Natural killer cell (primary cell): ENCODE measurements around the gene ATG10. TPM values are rescaled to one million over a fixed set of nuclear protein-coding genes. Genes with fewer than 3 reads are reported as not detected.
"Not testable (repeated sequence)": the region's sequence is repeated elsewhere in the genome, so short reads cannot be mapped to it uniquely, and the experiment has no call there.

Source experiments
- ATAC-seq, 3 donors: fragments of 150-1000 bp in 2 of 3; fragments of 200-7000 bp in 1 of 3; cut with Tn5 transposase; 1 replicate in 1 of 3; 2 replicates in 2 of 3; pipeline ENCODE4 v1.10.0; 2021; ENCODE audit warnings: mild to moderate bottlenecking in 2 of 3, moderate library complexity in 2 of 3
- DNase-seq, 2 donors: peaks; one replicate each; pipeline versions ENCODE4 v3.0.0 to v3.0.0-alpha.2; 2013 to 2021; ENCODE audit warnings: mixed read lengths in 1 of 2
- H3K27ac ChIP-seq: one replicate; pipeline ENCODE4 v1.5.1; 2013; ENCODE audit warnings: mild to moderate bottlenecking, low read length
- H3K27me3 ChIP-seq: one replicate; pipeline ENCODE4 v1.6.1; 2013; ENCODE audit warnings: low read length; ENCODE audit not compliant: control insufficient read depth, insufficient read depth
- H3K36me3 ChIP-seq: one replicate; pipeline ENCODE4 v1.6.1; 2013; ENCODE audit warnings: low read length; ENCODE audit not compliant: control insufficient read depth, insufficient read depth
- H3K4me1 ChIP-seq: one replicate; pipeline ENCODE4 v1.6.1; 2013; ENCODE audit warnings: low read length; ENCODE audit not compliant: control insufficient read depth, insufficient read depth
- H3K4me3 ChIP-seq: one replicate; pipeline ENCODE4 v1.5.1; 2013; ENCODE audit warnings: low read length
- H3K9me3 ChIP-seq: one replicate; pipeline ENCODE4 v1.6.1; 2013; ENCODE audit warnings: low read length; ENCODE audit not compliant: control insufficient read depth, insufficient read depth
- H3K27ac Mint-ChIP-seq, 2 donors: one replicate each; pipeline ENCODE4 v1.8.0; 2022; ENCODE audit warnings: mild to moderate bottlenecking in 2 of 2, mixed read lengths in 2 of 2, moderate library complexity in 1 of 2
- H3K27me3 Mint-ChIP-seq, 2 donors: one replicate each; pipeline ENCODE4 v1.8.0; 2022; ENCODE audit warnings: low read depth in 2 of 2, mixed read lengths in 2 of 2
- H3K36me3 Mint-ChIP-seq: one replicate; pipeline ENCODE4 v1.8.0; 2022; ENCODE audit warnings: mixed read lengths
- H3K4me1 Mint-ChIP-seq, 2 donors: one replicate each; pipeline ENCODE4 v1.8.0; 2022; ENCODE audit warnings: mixed read lengths in 2 of 2
- H3K4me3 Mint-ChIP-seq: one replicate; pipeline ENCODE4 v1.8.0; 2022; ENCODE audit warnings: mild to moderate bottlenecking, moderate library complexity, mixed read lengths
- H3K9me3 Mint-ChIP-seq, 2 donors: one replicate each; pipeline ENCODE4 v1.8.0; 2022; ENCODE audit warnings: mixed read lengths in 2 of 2
- WGBS: methylation state at CpG from one replicate; pipeline ENCODE4 v1.1.7; 2013; ENCODE audit warnings: missing lambda C conversion rate; ENCODE audit not compliant: insufficient coverage; 5-methylcytosine and 5-hydroxymethylcytosine counted together
- intact Hi-C: fragments of 100-400 bp; cut with micrococcal nuclease; formaldehyde crosslinking; loops from one replicate; pipeline ENCODE4 v1.14.2; 2022
- total RNA-seq, 4 donors: library from RNA; stranded (reverse); fragments of 120-200 nt in 1 of 4; gene quantifications; one replicate each; pipeline versions ENCODE4 v1.2.3 to v1.2.4, GENCODE V29; 2013 to 2022
- TF ChIP-seq, protein P1 (sequence below): fragments of 200-600 bp; IDR thresholded peaks from one replicate; pipeline ENCODE4 v1.8.0; 2022; ENCODE audit warnings: antibody characterized with exemption

Gene ATG10
- total RNA-seq, 3 donors from 2014 or later (not counting 1 experiment from before 2014, with no cell fraction given) = 9.0 to 11.5 (median 11.4) TPM

DNA sequence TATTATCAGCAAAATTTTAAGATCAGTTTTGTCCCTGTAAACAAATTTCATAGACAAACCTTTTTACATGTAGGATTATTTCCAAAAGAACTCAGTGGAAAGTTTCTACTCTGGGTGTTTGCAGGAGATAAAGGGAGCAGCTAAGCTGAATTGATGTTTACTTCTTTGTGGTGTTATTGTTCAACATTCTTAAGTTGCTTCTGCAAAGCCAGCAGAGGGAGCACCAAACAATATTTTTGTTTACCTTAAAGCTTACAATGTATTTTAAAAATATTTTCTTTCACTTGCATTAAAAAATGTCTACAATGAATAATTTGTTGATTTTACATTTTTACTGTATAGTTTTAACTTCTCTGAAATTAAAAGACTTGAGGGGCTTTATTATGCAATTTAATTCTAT is 135.4 kb downstream of the ATG10 start:
- no peaks in the 10 kb centered on the region for H3K27me3 Mint-ChIP-seq
- TF ChIP-seq, protein P1, sequence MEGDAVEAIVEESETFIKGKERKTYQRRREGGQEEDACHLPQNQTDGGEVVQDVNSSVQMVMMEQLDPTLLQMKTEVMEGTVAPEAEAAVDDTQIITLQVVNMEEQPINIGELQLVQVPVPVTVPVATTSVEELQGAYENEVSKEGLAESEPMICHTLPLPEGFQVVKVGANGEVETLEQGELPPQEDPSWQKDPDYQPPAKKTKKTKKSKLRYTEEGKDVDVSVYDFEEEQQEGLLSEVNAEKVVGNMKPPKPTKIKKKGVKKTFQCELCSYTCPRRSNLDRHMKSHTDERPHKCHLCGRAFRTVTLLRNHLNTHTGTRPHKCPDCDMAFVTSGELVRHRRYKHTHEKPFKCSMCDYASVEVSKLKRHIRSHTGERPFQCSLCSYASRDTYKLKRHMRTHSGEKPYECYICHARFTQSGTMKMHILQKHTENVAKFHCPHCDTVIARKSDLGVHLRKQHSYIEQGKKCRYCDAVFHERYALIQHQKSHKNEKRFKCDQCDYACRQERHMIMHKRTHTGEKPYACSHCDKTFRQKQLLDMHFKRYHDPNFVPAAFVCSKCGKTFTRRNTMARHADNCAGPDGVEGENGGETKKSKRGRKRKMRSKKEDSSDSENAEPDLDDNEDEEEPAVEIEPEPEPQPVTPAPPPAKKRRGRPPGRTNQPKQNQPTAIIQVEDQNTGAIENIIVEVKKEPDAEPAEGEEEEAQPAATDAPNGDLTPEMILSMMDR = no peak
- Histone ChIP-seq H3K27ac (no peak overlapping the region), H3K36me3 (no peaks in the 10 kb centered on the region), H3K9me3 (no peaks in the 10 kb centered on the region), H3K4me1 (no peaks in the 10 kb centered on the region), H3K4me3 (no peak overlapping the region), H3K27me3 (no peaks in the 10 kb centered on the region)
- H3K4me3 Mint-ChIP-seq = no peak overlapping the region
- H3K4me1 Mint-ChIP-seq = peaks cover 8 to 10% of the 10 kb centered on the region in 2 donors
- no peak for ATAC-seq
- H3K36me3 Mint-ChIP-seq = no peaks in the 10 kb centered on the region
- no peak overlapping the region for H3K27ac Mint-ChIP-seq
- peak in 1 of 2 donors; percentile 3 for DNase-seq
- intact Hi-C loops = no loop called here
- H3K9me3 Mint-ChIP-seq = no peaks in the 10 kb centered on the region

GRCh38 chr5:82109013-82109412 is 137.2 kb downstream of the ATG10 start:
- TF ChIP-seq, protein P1 = no peak
- no peak overlapping the region for H3K27ac Mint-ChIP-seq
- no peak for ATAC-seq
- H3K9me3 Mint-ChIP-seq = no peaks in the 10 kb centered on the region
- H3K4me3 Mint-ChIP-seq = no peak overlapping the region
- WGBS = 100% methylated on average over 3 of the region's 3 CpGs
- Histone ChIP-seq H3K27ac (no peak overlapping the region), H3K36me3 (no peaks in the 10 kb centered on the region), H3K4me3 (no peak overlapping the region), H3K9me3 (no peaks in the 10 kb centered on the region), H3K4me1 (no peaks in the 10 kb centered on the region), H3K27me3 (no peaks in the 10 kb centered on the region)
- DNase-seq = no peak
- no peaks in the 10 kb centered on the region for H3K36me3 Mint-ChIP-seq
- no peaks in the 10 kb centered on the region for H3K27me3 Mint-ChIP-seq
- peaks cover 8 to 10% of the 10 kb centered on the region in 2 donors for H3K4me1 Mint-ChIP-seq
- intact Hi-C loops = no loop called here

DNA sequence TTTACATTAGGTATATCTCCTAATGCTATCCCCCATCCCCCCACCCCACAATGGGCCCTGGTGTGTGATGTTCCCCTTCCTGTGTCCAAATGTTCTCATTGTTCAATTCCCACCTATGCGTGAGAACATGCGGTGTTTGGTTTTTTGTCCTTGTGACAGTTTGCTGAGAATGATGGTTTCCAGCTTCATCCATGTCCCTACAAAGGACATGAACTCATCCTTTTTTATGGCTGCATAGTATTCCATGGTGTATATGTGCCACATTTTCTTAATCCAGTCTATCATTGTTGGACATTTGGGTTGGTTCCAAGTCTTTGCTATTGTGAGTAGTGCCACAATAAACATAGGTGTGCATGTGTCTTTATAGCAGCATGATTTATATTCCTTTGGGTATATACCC is 138.1 kb downstream of the ATG10 start:
- H3K36me3 Mint-ChIP-seq, H3K4me1 ChIP-seq, H3K27me3 Mint-ChIP-seq, ATAC-seq, H3K9me3 ChIP-seq, intact Hi-C loops, H3K4me3 Mint-ChIP-seq, DNase-seq, H3K9me3 Mint-ChIP-seq, H3K27ac Mint-ChIP-seq, H3K36me3 ChIP-seq, H3K27ac ChIP-seq, H3K27me3 ChIP-seq, H3K4me3 ChIP-seq: not testable (repeated sequence)
- WGBS = no CpG with 5 or more reads among the region's 2 CpGs
- peaks cover 8 to 10% of the 10 kb centered on the region in 2 donors for H3K4me1 Mint-ChIP-seq

- no peak overlapping the region for H3K27ac ChIP-seq
- ATAC-seq = peak in 2 of 3 donors; percentile 31 to 52
- no peaks in the 10 kb centered on the region for H3K9me3 Mint-ChIP-seq
- H3K27ac Mint-ChIP-seq = peak overlapping the region in 1 of 2 donors; percentile 34
- H3K27me3 ChIP-seq = no peaks in the 10 kb centered on the region
- H3K27me3 Mint-ChIP-seq = no peaks in the 10 kb centered on the region
- H3K4me3 Mint-ChIP-seq = no peak overlapping the region
- no peak overlapping the region for H3K4me3 ChIP-seq
- H3K36me3 Mint-ChIP-seq = no peaks in the 10 kb centered on the region
- peaks cover 7 to 9% of the 10 kb centered on the region in 2 donors for H3K4me1 Mint-ChIP-seq
- TF ChIP-seq, protein P1 = no peak
- DNase-seq = no peak
- 67% methylated on average over 1 of the region's 2 CpGs for WGBS
- no peaks in the 10 kb centered on the region for H3K4me1 ChIP-seq
- H3K9me3 ChIP-seq = no peaks in the 10 kb centered on the region
- intact Hi-C loops = no loop called here
- H3K36me3 ChIP-seq = no peaks in the 10 kb centered on the region
These were observed 139.4 kb downstream of the ATG10 start for GRCh38 chr5:82111191-82111590.
